Gastrocnemius medialis (tissue), 4 donors: Measurements from ENCODE around the gene GALNT17. TPM values are rescaled to one million over a fixed set of nuclear protein-coding genes. Genes with fewer than 3 reads are reported as not detected.

Experiments used
- ATAC-seq, 2 donors: fragments of 150-250 bp; one replicate each; pipeline ENCODE4 v1.9.1; 2016
- DNase-seq, 2 donors: peaks; one replicate each; pipeline ENCODE4 v3.0.0-alpha.2; 2019
- H3K27ac ChIP-seq, 4 donors: fragments of 200-600 bp; sonication (generic); 1 replicate in 1 of 4; 2 replicates in 3 of 4; pipeline ENCODE4 v1.5.1; 2016 to 2018; ENCODE audit warnings: mild to moderate bottlenecking in 2 of 4, moderate library complexity in 1 of 4
- H3K27me3 ChIP-seq, 3 donors: fragments of 200-600 bp; sonication (generic) in 2 of 3; 1 replicate in 1 of 3; 2 replicates in 2 of 3; pipeline versions ENCODE4 v1.5.1 to v1.6.0; 2016 to 2019; ENCODE audit warnings: mild to moderate bottlenecking in 1 of 3, moderate library complexity in 1 of 3
- H3K36me3 ChIP-seq, 2 donors: fragments of 200-600 bp; sonication (generic) in 1 of 2; one replicate each; pipeline ENCODE4 v1.5.1; 2017 to 2018
- H3K4me1 ChIP-seq, 2 donors: fragments of 200-600 bp; sonication (generic) in 1 of 2; one replicate each; pipeline ENCODE4 v1.5.1; 2016 to 2017; ENCODE audit warnings: mild to moderate bottlenecking in 2 of 2
- H3K4me3 ChIP-seq, 4 donors: fragments of 200-600 bp; sonication (generic) in 3 of 4; 1 replicate in 1 of 4; 2 replicates in 3 of 4; pipeline ENCODE4 v1.5.1; 2016 to 2019; ENCODE audit warnings: mild to moderate bottlenecking in 2 of 4
- H3K9me3 ChIP-seq, 3 donors: fragments of 200-600 bp; sonication (generic) in 2 of 3; 1 replicate in 1 of 3; 2 replicates in 2 of 3; pipeline ENCODE4 v1.5.1; 2016 to 2019
- POLR2A ChIP-seq, 2 donors: fragments of 450-650 bp; IDR thresholded peaks; one replicate each; pipeline ENCODE4 v1.6.1; 2017; ENCODE audit warnings: antibody characterized with exemption in 2 of 2, mild to moderate bottlenecking in 2 of 2, moderate library complexity in 2 of 2
- in situ Hi-C, 4 donors: fragments of 200-750 bp; cut with MboI; loops; one replicate each; pipeline versions ENCODE4 v1.15.0 to v1.8.0; 2017; ENCODE audit warnings: low sequenced_read_pairs in 4 of 4
- intact Hi-C: fragments of 100-400 bp; cut with DNase I; formaldehyde crosslinking; loops from one replicate; pipeline ENCODE4 v1.15.1; 2023; ENCODE audit warnings: low total_unique reads
- total RNA-seq, 4 donors: library from RNA; depleted of rRNA; stranded (reverse); fragments of >200 nt; gene quantifications; one replicate each; pipeline versions ENCODE4 v1.1.0 to v1.2.3, GENCODE V29; 2016
- TF ChIP-seq, protein P1 (sequence below), 5 experiments: fragments of 450-650 bp in 3 of 5; fragments of 200-600 bp in 2 of 5; sonication (generic) in 2 of 5; IDR thresholded peaks in 4 of 5; conservative IDR thresholded peaks in 1 of 5; 1 replicate in 4 of 5; 2 replicates in 1 of 5; pipeline ENCODE4 v1.5.1; 2016 to 2019; ENCODE audit warnings: antibody characterized with exemption in 5 of 5, mild to moderate bottlenecking in 3 of 5, moderate library complexity in 3 of 5

The GALNT17 gene
- total RNA-seq, 4 donors from 2014 or later: 1.9 to 13.0 (median 12.3) TPM

DNA sequence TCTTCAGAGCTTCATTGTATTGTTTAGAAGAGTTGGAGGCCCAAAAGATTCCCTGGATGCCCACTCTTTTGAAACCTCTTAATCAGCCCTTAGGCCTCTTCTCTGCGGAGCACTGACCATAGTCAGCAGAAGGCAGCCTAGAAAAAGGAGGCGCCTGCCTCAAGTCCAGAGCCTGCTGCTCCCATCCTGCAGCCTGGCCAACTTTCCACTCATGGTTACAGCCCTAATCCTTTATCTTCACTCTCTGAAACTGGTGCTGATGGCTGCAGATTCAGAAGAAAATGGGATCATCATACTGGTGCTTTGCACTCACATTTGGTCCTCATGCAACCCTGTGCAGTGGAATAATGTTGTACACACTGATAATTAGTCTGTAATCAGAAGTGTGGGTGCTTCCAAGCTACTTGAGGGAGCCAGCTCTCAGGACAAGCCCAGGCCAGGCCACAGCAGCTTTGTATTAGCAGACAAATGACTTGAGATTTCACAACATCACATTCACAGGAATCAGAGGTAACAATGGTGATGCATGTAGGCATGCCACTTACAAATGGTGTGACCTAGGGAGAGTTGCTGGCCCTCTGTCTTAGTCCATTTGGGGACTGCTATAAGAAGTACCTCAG lies 272.9 kb downstream of the GALNT17 start:
- Histone ChIP-seq H3K4me3 (no peak overlapping the region), H3K27me3 (no peaks in the 10 kb centered on the region), H3K9me3 (no peaks in the 10 kb centered on the region), H3K27ac (no peak overlapping the region), H3K4me1 (no peaks in the 10 kb centered on the region), H3K36me3 (no peaks in the 10 kb centered on the region)
- intact Hi-C loops (no loop called here), in situ Hi-C loops (no loop called here)
- ATAC-seq (no peak), DNase-seq (no peak)
- TF ChIP-seq, protein P1, sequence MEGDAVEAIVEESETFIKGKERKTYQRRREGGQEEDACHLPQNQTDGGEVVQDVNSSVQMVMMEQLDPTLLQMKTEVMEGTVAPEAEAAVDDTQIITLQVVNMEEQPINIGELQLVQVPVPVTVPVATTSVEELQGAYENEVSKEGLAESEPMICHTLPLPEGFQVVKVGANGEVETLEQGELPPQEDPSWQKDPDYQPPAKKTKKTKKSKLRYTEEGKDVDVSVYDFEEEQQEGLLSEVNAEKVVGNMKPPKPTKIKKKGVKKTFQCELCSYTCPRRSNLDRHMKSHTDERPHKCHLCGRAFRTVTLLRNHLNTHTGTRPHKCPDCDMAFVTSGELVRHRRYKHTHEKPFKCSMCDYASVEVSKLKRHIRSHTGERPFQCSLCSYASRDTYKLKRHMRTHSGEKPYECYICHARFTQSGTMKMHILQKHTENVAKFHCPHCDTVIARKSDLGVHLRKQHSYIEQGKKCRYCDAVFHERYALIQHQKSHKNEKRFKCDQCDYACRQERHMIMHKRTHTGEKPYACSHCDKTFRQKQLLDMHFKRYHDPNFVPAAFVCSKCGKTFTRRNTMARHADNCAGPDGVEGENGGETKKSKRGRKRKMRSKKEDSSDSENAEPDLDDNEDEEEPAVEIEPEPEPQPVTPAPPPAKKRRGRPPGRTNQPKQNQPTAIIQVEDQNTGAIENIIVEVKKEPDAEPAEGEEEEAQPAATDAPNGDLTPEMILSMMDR (IDR thresholded peaks at IDR 0.05 in 4 of 5, conservative IDR thresholded peaks at IDR 0.05 in 1 of 5): no peak
- no peak for TF ChIP-seq POLR2A (IDR thresholded peaks at IDR 0.05)

DNA sequence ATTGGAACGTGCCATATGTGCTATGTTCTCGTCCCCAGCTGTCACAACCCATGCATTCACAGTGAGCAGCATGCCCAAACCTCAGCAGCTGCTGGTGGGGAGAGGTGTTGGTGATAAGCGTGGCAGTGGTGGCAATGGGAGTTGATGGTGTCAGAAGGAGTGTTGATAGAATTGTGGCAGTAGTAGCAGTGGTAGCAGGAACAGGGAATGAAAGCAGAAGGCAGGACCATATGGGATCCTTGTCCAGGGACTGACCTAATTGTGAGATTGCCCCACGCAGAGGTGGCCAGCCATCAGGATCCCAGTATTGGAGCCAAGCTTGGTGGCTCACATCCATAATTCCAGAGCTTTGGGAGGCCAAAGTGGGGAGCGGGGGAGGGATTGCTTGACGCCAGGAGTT lies 276.3 kb downstream of the GALNT17 start:
- no peak overlapping the region for H3K27ac ChIP-seq
- H3K4me3 ChIP-seq: no peak overlapping the region
- H3K27me3 ChIP-seq: no peaks in the 10 kb centered on the region
- no peak for TF ChIP-seq POLR2A (IDR thresholded peaks at IDR 0.05)
- DNase-seq: no peak
- ATAC-seq: no peak
- no peaks in the 10 kb centered on the region for H3K9me3 ChIP-seq
- no peaks in the 10 kb centered on the region for H3K36me3 ChIP-seq
- intact Hi-C loops (no loop called here), in situ Hi-C loops (no loop called here)
- no peaks in the 10 kb centered on the region for H3K4me1 ChIP-seq

DNA sequence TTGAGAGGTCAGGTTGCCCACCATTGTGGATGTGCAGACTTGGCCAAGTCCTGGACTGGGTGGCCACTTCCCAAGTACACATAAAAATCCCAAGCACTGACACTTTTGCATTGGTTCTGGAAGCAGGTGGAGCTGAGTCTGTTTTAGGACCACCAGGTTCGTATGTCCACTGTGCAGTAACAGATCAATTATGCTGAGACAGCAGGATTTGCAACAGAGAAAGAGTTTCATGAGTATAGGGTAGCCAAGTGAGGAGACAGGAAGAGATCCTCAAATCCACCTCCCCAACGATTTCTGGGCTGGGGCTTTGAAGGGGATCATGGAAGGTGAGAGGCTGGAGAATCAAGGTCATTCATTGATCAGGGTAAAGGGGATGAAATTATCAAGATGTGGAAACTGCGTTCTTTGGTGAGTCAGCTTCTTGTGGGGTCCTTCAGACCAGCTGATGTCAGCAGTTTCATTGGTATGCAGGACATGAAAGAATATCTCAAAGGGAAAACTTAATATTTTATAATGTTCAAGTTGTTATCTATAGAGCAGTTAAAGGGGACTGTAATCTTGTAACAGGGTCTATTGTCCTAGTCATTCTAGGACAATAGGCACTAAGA lies 277.7 kb downstream of the GALNT17 start:
- Histone ChIP-seq H3K4me3 (no peak overlapping the region), H3K27me3 (no peaks in the 10 kb centered on the region), H3K36me3 (no peaks in the 10 kb centered on the region), H3K9me3 (no peaks in the 10 kb centered on the region), H3K4me1 (no peaks in the 10 kb centered on the region), H3K27ac (no peak overlapping the region)
- in situ Hi-C loops (no loop called here), intact Hi-C loops (loop anchor here (2.0 kb wide), 1 partner anchor 29 kb away; no protein-coding TSS in a partner anchor)
- ATAC-seq: no peak
- DNase-seq: no peak
- TF ChIP-seq, protein P1 (IDR thresholded peaks at IDR 0.05 in 4 of 5, conservative IDR thresholded peaks at IDR 0.05 in 1 of 5): no peak

DNA sequence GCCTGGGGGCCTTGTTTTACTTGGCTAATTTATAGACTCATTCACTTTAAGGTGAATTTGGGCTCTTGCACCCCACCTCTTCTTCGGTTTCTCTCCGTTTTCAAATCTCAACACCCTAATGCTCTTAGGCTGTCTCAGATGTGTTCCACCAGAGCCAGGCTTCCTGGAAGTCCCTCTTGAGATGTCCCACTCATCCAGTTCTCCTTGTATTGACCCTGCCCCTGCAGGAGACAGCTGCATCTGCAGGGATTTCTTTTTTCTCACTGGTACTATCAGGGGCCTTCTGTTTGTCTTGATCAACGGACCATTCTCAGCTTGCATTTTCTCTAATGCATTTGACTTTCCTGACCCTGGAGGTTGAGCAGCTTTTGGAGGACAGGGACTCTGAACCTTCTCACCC lies 279.5 kb downstream of the GALNT17 start:
- in situ Hi-C loops: no loop called here
- no peak for DNase-seq
- TF ChIP-seq, protein P1 (IDR thresholded peaks at IDR 0.05 in 4 of 5, conservative IDR thresholded peaks at IDR 0.05 in 1 of 5): no peak
- no peak for TF ChIP-seq POLR2A (IDR thresholded peaks at IDR 0.05)
- ATAC-seq: no peak
- Histone ChIP-seq H3K9me3 (no peaks in the 10 kb centered on the region), H3K4me1 (no peaks in the 10 kb centered on the region), H3K36me3 (no peaks in the 10 kb centered on the region), H3K27ac (no peak overlapping the region), H3K27me3 (no peaks in the 10 kb centered on the region), H3K4me3 (no peak overlapping the region)
- intact Hi-C loops: loop anchor here (2.0 kb wide), 1 partner anchor 27 kb away; no protein-coding TSS in a partner anchor

DNA sequence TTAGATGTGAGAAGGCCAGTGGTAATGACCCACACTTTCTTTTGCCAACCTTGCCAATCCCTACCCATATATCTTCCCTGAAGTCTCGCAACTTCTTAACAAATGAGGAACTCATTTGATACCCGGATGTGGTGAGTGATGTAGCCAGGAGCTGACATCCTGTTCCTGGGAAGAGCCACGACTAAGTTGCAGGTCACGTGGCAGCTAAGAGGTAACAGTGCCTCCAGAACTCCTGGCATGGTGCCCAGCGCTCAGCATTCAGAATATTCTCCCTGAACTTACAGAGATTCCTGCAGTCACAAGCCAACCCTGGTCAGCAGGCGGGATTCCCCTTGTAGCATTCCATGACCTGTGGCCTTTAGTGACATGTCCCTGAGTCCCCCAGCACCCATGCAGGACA lies 282.5 kb downstream of the GALNT17 start:
- intact Hi-C loops (no loop called here), in situ Hi-C loops (no loop called here)
- ATAC-seq (no peak), DNase-seq (no peak)
- no peak overlapping the region for H3K27ac ChIP-seq
- H3K27me3 ChIP-seq: no peaks in the 10 kb centered on the region
- H3K9me3 ChIP-seq: no peaks in the 10 kb centered on the region
- H3K36me3 ChIP-seq: no peaks in the 10 kb centered on the region
- H3K4me3 ChIP-seq: no peak overlapping the region
- TF ChIP-seq, protein P1 (IDR thresholded peaks at IDR 0.05 in 4 of 5, conservative IDR thresholded peaks at IDR 0.05 in 1 of 5): no peak
- no peak for TF ChIP-seq POLR2A (IDR thresholded peaks at IDR 0.05)
- no peaks in the 10 kb centered on the region for H3K4me1 ChIP-seq
